HFFc6 (cell line): ENCODE measurements around the gene TTYH2. TPM values are rescaled to one million over a fixed set of nuclear protein-coding genes. Genes with fewer than 3 reads are reported as not detected.

Experiments used
- DNase-seq: peaks from one replicate; pipeline ENCODE4 v3.0.0-alpha.2; 2018
- H3K27ac Mint-ChIP-seq: 2 replicates; pipeline ENCODE4 v1.8.0; 2020; ENCODE audit warnings: mild to moderate bottlenecking, mixed read lengths
- H3K27me3 Mint-ChIP-seq: 2 replicates; pipeline ENCODE4 v1.8.0; 2021; ENCODE audit warnings: mild to moderate bottlenecking, moderate library complexity, mixed read lengths; ENCODE audit not compliant: insufficient read depth
- H3K36me3 Mint-ChIP-seq: 2 replicates; pipeline ENCODE4 v1.8.0; 2021; ENCODE audit warnings: low read depth, mixed read lengths
- H3K4me1 Mint-ChIP-seq: 2 replicates; pipeline ENCODE4 v1.8.0; 2020; ENCODE audit warnings: low read depth, mixed read lengths
- H3K4me3 Mint-ChIP-seq: 2 replicates; pipeline ENCODE4 v1.8.0; 2020; ENCODE audit warnings: mild to moderate bottlenecking, moderate library complexity, mixed read lengths
- H3K9me3 Mint-ChIP-seq: 2 replicates; pipeline ENCODE4 v1.8.0; 2020; ENCODE audit warnings: mild to moderate bottlenecking, mixed read lengths
- total RNA-seq, 6 experiments: library from RNA; stranded (reverse); fragmentation: NEBNext Ultra II Directional; extraction: Animal tissue kit (Norgen Biotek cat#: 25700); gene quantifications; 2 replicates in 1 of 6; 3 replicates in 5 of 6; pipeline ENCODE4 v1.2.3, GENCODE V29; 2021
- TF ChIP-seq, protein P1 (sequence below): fragments of 200-600 bp; sonication (generic); IDR thresholded peaks from 2 replicates; pipeline ENCODE4 v1.5.0; 2021; ENCODE audit warnings: antibody characterized with exemption, mild to moderate bottlenecking

Gene TTYH2
- total RNA-seq, 6 experiments from 2014 or later, result 1.2 to 2.7 (median 1.9) TPM

DNA sequence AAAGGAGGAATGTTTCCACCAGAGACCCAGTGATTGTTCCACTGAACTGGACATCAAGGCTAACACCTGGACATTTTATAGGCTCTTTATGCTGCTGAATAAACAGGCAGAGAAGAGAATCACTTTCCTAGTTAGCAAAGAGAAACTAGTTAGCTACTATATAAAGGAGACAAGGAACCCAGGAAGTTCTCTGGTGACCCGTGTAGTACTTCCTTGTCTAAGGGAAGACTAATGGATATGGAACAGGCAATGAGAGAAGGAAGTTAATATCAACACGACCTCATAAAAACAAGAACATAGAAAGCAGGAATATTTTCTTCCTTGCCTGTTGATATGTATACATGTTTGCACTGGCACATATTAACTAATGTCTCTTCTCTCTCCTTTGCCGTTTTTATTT, 40.7 kb upstream of the TTYH2 start:
- Mint-ChIP-seq H3K27ac (no peak overlapping the region), H3K4me1 (peaks cover 6% of the 10 kb centered on the region; the same call in 1 of the 2 replicates), H3K27me3 (peaks cover 5% of the 10 kb centered on the region), H3K9me3 (no peaks in the 10 kb centered on the region), H3K4me3 (no peak overlapping the region), H3K36me3 (no peaks in the 10 kb centered on the region)
- DNase-seq, result no peak
- TF ChIP-seq, protein P1, sequence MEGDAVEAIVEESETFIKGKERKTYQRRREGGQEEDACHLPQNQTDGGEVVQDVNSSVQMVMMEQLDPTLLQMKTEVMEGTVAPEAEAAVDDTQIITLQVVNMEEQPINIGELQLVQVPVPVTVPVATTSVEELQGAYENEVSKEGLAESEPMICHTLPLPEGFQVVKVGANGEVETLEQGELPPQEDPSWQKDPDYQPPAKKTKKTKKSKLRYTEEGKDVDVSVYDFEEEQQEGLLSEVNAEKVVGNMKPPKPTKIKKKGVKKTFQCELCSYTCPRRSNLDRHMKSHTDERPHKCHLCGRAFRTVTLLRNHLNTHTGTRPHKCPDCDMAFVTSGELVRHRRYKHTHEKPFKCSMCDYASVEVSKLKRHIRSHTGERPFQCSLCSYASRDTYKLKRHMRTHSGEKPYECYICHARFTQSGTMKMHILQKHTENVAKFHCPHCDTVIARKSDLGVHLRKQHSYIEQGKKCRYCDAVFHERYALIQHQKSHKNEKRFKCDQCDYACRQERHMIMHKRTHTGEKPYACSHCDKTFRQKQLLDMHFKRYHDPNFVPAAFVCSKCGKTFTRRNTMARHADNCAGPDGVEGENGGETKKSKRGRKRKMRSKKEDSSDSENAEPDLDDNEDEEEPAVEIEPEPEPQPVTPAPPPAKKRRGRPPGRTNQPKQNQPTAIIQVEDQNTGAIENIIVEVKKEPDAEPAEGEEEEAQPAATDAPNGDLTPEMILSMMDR, result no peak

DNA sequence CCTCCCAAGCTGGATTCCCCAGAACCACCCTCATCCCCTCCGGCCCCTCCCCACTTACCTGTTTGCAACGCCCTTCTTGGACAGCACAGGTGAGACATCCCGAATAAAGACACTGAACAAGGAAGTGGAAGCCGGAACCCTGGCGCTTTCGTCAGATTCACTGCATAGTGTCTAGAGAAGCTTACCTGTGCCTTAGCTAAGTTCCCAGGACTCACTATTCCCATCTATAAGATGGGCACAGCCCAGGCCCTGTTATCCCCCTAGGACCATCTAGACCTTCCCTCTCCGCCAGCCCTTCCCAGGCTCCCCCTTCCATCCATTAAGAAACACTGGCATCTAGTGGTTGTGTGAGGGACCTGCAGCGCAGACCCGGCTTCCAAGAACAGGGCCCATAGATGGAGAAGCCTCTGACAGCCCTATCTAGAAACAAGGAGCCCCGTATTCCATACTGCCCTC, 36.8 kb upstream of the TTYH2 start:
- H3K4me1 Mint-ChIP-seq, result peaks cover 6% of the 10 kb centered on the region; the same call in 1 of the 2 replicates
- no peak overlapping the region for H3K4me3 Mint-ChIP-seq
- DNase-seq, result peak; percentile 46
- H3K27me3 Mint-ChIP-seq, result peaks cover 15% of the 10 kb centered on the region
- TF ChIP-seq, protein P1, result peak; percentile 85
- no peaks in the 10 kb centered on the region for H3K9me3 Mint-ChIP-seq
- H3K27ac Mint-ChIP-seq, result peak overlapping the region; percentile 3; the same call in 1 of the 2 replicates
- H3K36me3 Mint-ChIP-seq, result no peaks in the 10 kb centered on the region

DNA sequence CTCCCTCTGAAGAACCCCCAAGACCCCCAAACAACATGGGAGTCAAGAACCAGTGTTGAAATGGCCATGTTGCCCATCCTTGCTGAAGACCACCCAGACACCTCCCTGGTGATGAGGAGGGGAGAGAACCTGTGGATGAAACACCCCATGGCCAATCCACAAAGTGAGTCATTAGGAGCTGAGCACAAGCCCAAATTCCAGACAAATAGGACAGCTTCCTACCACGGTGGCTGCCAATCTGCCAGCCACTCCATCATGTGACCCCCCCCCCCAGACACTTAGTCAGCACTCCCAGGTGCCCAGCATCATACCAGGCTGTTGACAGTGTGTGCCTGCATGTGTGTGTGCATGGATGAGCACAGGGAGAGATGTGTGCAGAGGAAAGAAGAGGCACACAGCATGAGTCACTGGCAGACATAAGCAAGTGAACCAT, 36.3 kb upstream of the TTYH2 start:
- H3K4me1 Mint-ChIP-seq, result peaks cover 6% of the 10 kb centered on the region; the same call in 1 of the 2 replicates
- H3K4me3 Mint-ChIP-seq, result no peak overlapping the region
- H3K27me3 Mint-ChIP-seq, result peaks cover 15% of the 10 kb centered on the region
- peak; percentile 47 for DNase-seq
- H3K36me3 Mint-ChIP-seq, result no peaks in the 10 kb centered on the region
- TF ChIP-seq, protein P1, result peak; percentile 31; the same call in 1 of the 2 replicates
- peak overlapping the region; percentile 3; the same call in 1 of the 2 replicates for H3K27ac Mint-ChIP-seq
- no peaks in the 10 kb centered on the region for H3K9me3 Mint-ChIP-seq

DNA sequence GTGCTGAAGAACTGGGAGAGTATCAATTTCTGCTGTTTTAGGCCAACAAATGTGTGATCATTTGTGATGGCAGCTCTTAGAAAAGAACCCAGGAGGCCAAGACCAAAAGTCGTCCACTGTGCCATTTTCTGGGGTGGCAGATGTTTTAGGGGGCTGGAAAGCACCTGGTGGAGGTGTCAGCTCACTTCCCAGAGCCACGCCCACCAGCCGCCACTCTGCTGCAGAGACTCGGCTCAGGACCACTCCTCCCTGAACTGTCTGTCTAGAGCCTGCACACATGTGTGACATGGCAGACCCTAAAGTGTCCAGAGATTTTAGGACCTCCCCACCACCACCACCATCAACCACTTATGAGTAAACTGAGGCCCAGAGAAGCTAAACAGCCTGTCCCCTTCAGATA, 33.8 kb upstream of the TTYH2 start:
- H3K27ac Mint-ChIP-seq, result no peak overlapping the region
- TF ChIP-seq, protein P1, result no peak

GRCh38 chr17:74180336-74180735, 33.0 kb upstream of the TTYH2 start:
- Mint-ChIP-seq H3K27me3 (peaks cover 26% of the 10 kb centered on the region), H3K4me1 (peaks cover 6% of the 10 kb centered on the region; the same call in 1 of the 2 replicates), H3K36me3 (no peaks in the 10 kb centered on the region), H3K27ac (no peak overlapping the region), H3K4me3 (no peak overlapping the region), H3K9me3 (no peaks in the 10 kb centered on the region)
- DNase-seq, result no peak
- TF ChIP-seq, protein P1, result no peak

More for the DNA sequence above, 33.8 kb upstream of the TTYH2 start:
- H3K4me1 Mint-ChIP-seq, result peaks cover 6% of the 10 kb centered on the region; the same call in 1 of the 2 replicates
- no peaks in the 10 kb centered on the region for H3K9me3 Mint-ChIP-seq
- no peak overlapping the region for H3K4me3 Mint-ChIP-seq
- peaks cover 20% of the 10 kb centered on the region for H3K27me3 Mint-ChIP-seq
- DNase-seq, result no peak
- H3K36me3 Mint-ChIP-seq, result no peaks in the 10 kb centered on the region
